Activated CD4-positive, alpha-beta memory T cell treated with anti-CD3 and anti-CD28 coated beads, Interleukin-2, amount 10 ng/mL, durations not matched to agents 7 days and 5 days (primary cell): ENCODE data around the gene ENTREP3. TPM values are rescaled to one million over a fixed set of nuclear protein-coding genes. Genes with fewer than 3 reads are reported as not detected.
"Not testable (repeated sequence)": the region's sequence is repeated elsewhere in the genome, so short reads cannot be mapped to it uniquely, and the experiment has no call there.

Source experiments
- CTCF ChIA-PET: fragments of 350-600 bp; sonication (Branson Sonifier 250); formaldehyde crosslinking; loops from one replicate; lab custom pipeline; 2021; ENCODE audit warnings: antibody characterized with exemption, inconsistent platforms; lab: Charles Lee
- POLR2A ChIA-PET: fragments of 350-600 bp; sonication (Branson Sonifier 250); formaldehyde crosslinking; loops from one replicate; lab custom pipeline; 2021; ENCODE audit warnings: antibody characterized with exemption; lab: Charles Lee
- DNase-seq: peaks from one replicate; pipeline ENCODE4 v3.0.0-alpha.2; 2020
- H3K27ac Mint-ChIP-seq: one replicate; pipeline ENCODE4 v1.8.0; 2021; ENCODE audit warnings: mild to moderate bottlenecking, mixed read lengths
- H3K27me3 Mint-ChIP-seq: one replicate; pipeline ENCODE4 v1.8.0; 2021; ENCODE audit warnings: mixed read lengths
- H3K36me3 Mint-ChIP-seq: one replicate; pipeline ENCODE4 v1.8.0; 2021; ENCODE audit warnings: low read depth, mixed read lengths
- H3K4me1 Mint-ChIP-seq: one replicate; pipeline ENCODE4 v1.8.0; 2021; ENCODE audit warnings: mixed read lengths
- H3K4me3 Mint-ChIP-seq: one replicate; pipeline ENCODE4 v1.8.0; 2021; ENCODE audit warnings: mild to moderate bottlenecking, mixed read lengths
- H3K9me3 Mint-ChIP-seq: one replicate; pipeline ENCODE4 v1.8.0; 2021; ENCODE audit warnings: mixed read lengths
- total RNA-seq, 2 experiments: library from RNA; stranded (reverse); gene quantifications; one replicate each; pipeline ENCODE4 v1.2.3, GENCODE V29; 2021

ENTREP3 gene
- total RNA-seq, 2 experiments from 2014 or later: 26.3 to 27.3 TPM

GRCh38 chr1:155227261-155228095 is 27.8 kb downstream of the ENTREP3 start:
- peaks cover 44% of the 10 kb centered on the region for H3K4me1 Mint-ChIP-seq
- no peaks in the 10 kb centered on the region for H3K27me3 Mint-ChIP-seq
- H3K36me3 Mint-ChIP-seq: peaks cover 17% of the 10 kb centered on the region
- H3K27ac Mint-ChIP-seq: peak overlapping the region; percentile 89
- POLR2A ChIA-PET: interaction anchor here (0.8 to 4.8 kb wide), 20 partner anchors 9 to 901 kb away, joined by 3 to 68 read pairs (median 5); partner anchors contain the start of genes CLK2, KRTCAP2, MTX1 and SCAMP3
- peak; percentile 100 for DNase-seq
- peak overlapping the region; percentile 81 for H3K4me3 Mint-ChIP-seq
- CTCF ChIA-PET: interaction anchor here (1.0 to 3.5 kb wide), 13 partner anchors 14 to 96 kb away, joined by 3 to 22 read pairs (median 10); partner anchors contain the start of genes KRTCAP2, MTX1, THBS3 and TRIM46
- H3K9me3 Mint-ChIP-seq: no peaks in the 10 kb centered on the region

GRCh38 chr1:155226910-155227260 is 28.4 kb downstream of the ENTREP3 start:
- peaks cover 20% of the 10 kb centered on the region for H3K36me3 Mint-ChIP-seq
- POLR2A ChIA-PET: interaction anchor here (0.6 to 4.8 kb wide), 21 partner anchors 9 to 901 kb away, joined by 3 to 68 read pairs (median 4); partner anchors contain the start of genes KRTCAP2, MTX1, SCAMP3 and THBS3
- no peaks in the 10 kb centered on the region for H3K27me3 Mint-ChIP-seq
- peak; percentile 58 for DNase-seq
- no peaks in the 10 kb centered on the region for H3K9me3 Mint-ChIP-seq
- peak overlapping the region; percentile 81 for H3K4me3 Mint-ChIP-seq
- CTCF ChIA-PET: interaction anchor here (0.6 to 3.5 kb wide), 14 partner anchors 15 to 712 kb away, joined by 3 to 22 read pairs (median 8); partner anchors contain the start of genes KRTCAP2, MTX1, THBS3 and TRIM46
- H3K4me1 Mint-ChIP-seq: peaks cover 47% of the 10 kb centered on the region
- peak overlapping the region; percentile 89 for H3K27ac Mint-ChIP-seq

DNA sequence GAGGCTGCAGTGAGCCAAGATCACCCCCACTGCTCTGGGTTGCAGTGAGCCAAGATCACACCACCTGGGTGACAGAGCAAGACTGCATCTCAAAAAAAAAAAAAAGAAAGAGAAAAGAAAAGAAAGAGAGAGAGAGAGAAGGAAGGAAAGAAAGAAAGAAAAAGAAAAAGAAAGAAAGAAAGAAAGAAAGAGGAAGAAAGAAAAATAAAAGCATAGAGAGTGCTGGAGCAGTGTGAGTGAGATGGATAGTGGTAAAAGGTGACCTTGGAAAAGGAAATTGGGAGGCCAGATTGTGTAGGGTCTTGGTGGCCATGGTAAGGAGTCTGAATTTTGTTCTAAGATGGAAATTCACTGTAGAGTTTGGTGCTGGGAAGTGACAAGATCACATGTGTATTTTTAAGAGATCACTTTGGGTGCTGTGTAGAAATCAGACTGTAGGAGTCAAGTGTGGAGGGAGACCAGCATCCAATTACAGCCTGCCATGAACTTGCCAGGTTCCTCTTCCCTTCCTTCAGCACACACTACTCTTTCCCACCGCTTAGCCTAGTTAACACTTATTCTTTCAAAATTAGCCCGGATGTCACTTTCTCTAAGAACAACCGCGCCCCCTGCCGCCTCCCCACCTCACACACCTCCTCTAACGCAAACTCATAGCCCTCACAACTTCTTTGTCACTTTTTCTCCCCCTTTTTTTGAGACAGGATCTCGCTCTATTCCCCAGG is 28.9 kb downstream of the ENTREP3 start:
- DNase-seq: peak; percentile 87
- Mint-ChIP-seq H3K4me1 (peaks cover 47% of the 10 kb centered on the region), H3K9me3 (no peaks in the 10 kb centered on the region), H3K27ac (peak overlapping the region; percentile 89), H3K4me3 (peak overlapping the region; percentile 81), H3K27me3 (no peaks in the 10 kb centered on the region), H3K36me3 (peaks cover 18% of the 10 kb centered on the region)
- ChIA-PET CTCF (interaction anchor here (0.6 to 3.5 kb wide), 14 partner anchors 15 to 712 kb away, joined by 3 to 22 read pairs (median 10); partner anchors contain the start of genes KRTCAP2, MTX1, THBS3 and TRIM46), POLR2A (interaction anchor here (0.6 to 4.8 kb wide), 22 partner anchors 8 to 902 kb away, joined by 3 to 68 read pairs (median 4); partner anchors contain the start of genes KRTCAP2, MTX1, SCAMP3 and THBS3)

- Mint-ChIP-seq H3K36me3 (peaks cover 20% of the 10 kb centered on the region), H3K4me1 (peaks cover 55% of the 10 kb centered on the region)
- H3K27me3 Mint-ChIP-seq: not testable (repeated sequence)
These were observed 29.9 kb downstream of the ENTREP3 start for GRCh38 chr1:155225404-155225759.

DNA sequence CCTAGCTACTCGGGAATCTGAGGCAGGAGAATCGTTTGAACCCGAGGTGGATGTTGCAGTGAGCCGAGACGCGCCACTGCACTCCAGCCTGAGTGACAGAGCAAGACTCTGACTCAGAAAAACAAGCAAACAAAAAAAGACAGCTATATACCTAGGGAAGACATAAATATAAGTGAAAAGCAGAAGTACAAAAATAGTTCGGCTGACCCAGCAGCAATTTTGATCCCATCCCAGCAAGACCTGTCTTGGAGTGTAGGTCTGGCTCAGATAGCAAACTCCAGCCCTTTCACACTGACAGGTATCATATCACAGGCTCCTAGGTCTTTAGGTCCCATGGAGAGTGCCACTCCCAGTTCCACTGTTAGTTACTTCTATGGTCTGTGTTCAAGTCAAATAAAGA is 32.2 kb downstream of the ENTREP3 start:
- H3K9me3 Mint-ChIP-seq: no peaks in the 10 kb centered on the region
- H3K36me3 Mint-ChIP-seq: peaks cover 29% of the 10 kb centered on the region
- peaks cover 67% of the 10 kb centered on the region for H3K4me1 Mint-ChIP-seq
- CTCF ChIA-PET: interaction anchor here (1.8 to 3.1 kb wide), 3 partner anchors 15 to 50 kb away, joined by 4 to 17 read pairs (median 5); partner anchors contain the start of genes KRTCAP2, MTX1 and THBS3
- H3K27me3 Mint-ChIP-seq: no peaks in the 10 kb centered on the region
- H3K4me3 Mint-ChIP-seq: no peak overlapping the region
- peak overlapping the region; percentile 10 for H3K27ac Mint-ChIP-seq
- POLR2A ChIA-PET: interaction anchor here (1.9 to 3.8 kb wide), 2 partner anchors 15 to 30 kb away, joined by 6 to 26 read pairs; partner anchors contain the start of genes MTX1 and THBS3
- no peak for DNase-seq

More at GRCh38 chr1:155225404-155225759, 29.9 kb downstream of the ENTREP3 start:
- H3K9me3 Mint-ChIP-seq, DNase-seq: not testable (repeated sequence)
- ChIA-PET POLR2A (interaction anchor here (1.2 to 4.8 kb wide), 3 partner anchors 17 to 51 kb away, joined by 5 to 58 read pairs (median 26); partner anchors contain the start of genes KRTCAP2, MTX1, THBS3 and TRIM46), CTCF (interaction anchor here (0.8 to 3.5 kb wide), 8 partner anchors 16 to 137 kb away, joined by 3 to 22 read pairs (median 12); partner anchors contain the start of genes KRTCAP2, MTX1 and THBS3)
- H3K4me3 Mint-ChIP-seq: peak overlapping the region; percentile 81
- H3K27ac Mint-ChIP-seq: peak overlapping the region; percentile 89

GRCh38 chr1:155220211-155220965 is 34.9 kb downstream of the ENTREP3 start:
- CTCF ChIA-PET: interaction anchor here (1.0 to 2.2 kb wide), 4 partner anchors 27 to 53 kb away, joined by 3 to 6 read pairs (median 4); no protein-coding TSS in a partner anchor
- peaks cover 57% of the 10 kb centered on the region for H3K4me1 Mint-ChIP-seq
- H3K36me3 Mint-ChIP-seq: peaks cover 40% of the 10 kb centered on the region
- not testable (repeated sequence) for H3K4me3 Mint-ChIP-seq, DNase-seq, H3K9me3 Mint-ChIP-seq, H3K27me3 Mint-ChIP-seq
- H3K27ac Mint-ChIP-seq: peak overlapping the region; percentile 93
- POLR2A ChIA-PET: interaction anchor here (1.0 to 2.5 kb wide), 4 partner anchors 11 to 48 kb away, joined by 3 to 15 read pairs (median 4); partner anchors contain the start of genes KRTCAP2 and MTX1

DNA sequence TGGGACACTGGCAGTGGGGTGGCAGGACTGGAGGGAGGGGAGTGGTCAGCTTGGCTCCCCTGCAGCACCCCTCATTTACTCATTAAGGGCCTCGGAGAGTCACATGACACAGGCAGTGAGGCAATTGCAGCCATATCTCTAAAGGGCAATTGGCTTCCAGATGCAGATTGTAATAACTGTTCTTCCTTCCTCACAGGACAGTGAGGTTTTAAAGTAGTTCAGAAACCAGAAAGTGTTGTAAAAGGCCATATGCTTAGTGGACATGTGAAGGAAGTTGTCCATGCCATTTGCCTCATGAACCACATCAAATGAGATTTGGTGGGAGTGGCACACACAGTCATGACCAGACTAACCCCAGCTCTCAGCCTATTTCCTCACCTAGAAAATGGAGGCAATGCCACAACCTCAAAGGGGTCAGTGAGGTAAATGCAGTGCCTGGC is 35.7 kb downstream of the ENTREP3 start:
- Mint-ChIP-seq H3K27ac (peak overlapping the region; percentile 93), H3K36me3 (peaks cover 43% of the 10 kb centered on the region), H3K9me3 (no peaks in the 10 kb centered on the region), H3K27me3 (no peaks in the 10 kb centered on the region), H3K4me1 (peaks cover 58% of the 10 kb centered on the region), H3K4me3 (no peak overlapping the region)
- ChIA-PET POLR2A (interaction anchor here (1.0 to 2.5 kb wide), 5 partner anchors 10 to 47 kb away, joined by 3 to 15 read pairs (median 3); partner anchors contain the start of genes KRTCAP2 and MTX1), CTCF (interaction anchor here (0.8 to 2.2 kb wide), 4 partner anchors 11 to 45 kb away, joined by 3 to 6 read pairs (median 4); partner anchors contain the start of gene MTX1)
- peak; percentile 50 for DNase-seq

DNA sequence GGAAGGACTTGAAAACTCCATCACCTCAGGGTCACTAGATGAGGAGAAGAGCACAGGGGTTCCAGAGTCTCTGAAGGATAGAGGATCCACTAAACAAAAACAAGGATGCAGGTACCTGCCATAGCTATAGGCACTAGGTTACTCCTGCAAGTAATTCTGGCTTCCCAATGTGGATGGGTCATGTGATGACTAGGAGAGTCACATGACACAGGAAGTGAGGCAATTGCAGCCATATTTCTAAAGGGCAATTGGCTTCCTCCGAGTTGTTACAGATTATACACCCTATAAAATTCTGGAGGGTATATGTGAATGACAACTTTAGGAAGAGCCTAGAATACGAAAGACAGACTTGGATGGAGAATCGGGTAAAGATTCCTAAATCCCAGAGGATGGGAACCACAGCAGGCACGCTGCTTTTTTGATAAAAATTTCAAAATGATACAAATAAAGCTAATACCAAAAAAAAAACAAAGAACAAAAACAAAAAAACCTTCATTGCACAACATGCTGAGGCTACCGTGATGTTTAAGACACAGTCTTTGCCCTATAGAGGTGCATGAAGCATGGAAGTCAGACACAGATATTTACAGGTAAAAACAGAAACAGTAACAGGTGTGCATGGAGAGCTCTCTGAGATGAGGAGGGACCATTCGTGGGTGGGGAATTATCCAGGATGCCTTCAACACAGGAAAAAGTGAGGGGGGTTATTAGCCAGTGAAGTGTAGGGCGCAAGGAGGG is 36.3 kb downstream of the ENTREP3 start:
- Mint-ChIP-seq H3K9me3 (no peaks in the 10 kb centered on the region), H3K36me3 (peaks cover 40% of the 10 kb centered on the region), H3K4me1 (peaks cover 54% of the 10 kb centered on the region), H3K4me3 (no peak overlapping the region), H3K27ac (peak overlapping the region; percentile 93), H3K27me3 (no peaks in the 10 kb centered on the region)
- DNase-seq: peak; percentile 33
- CTCF ChIA-PET: interaction anchor here (0.8 to 2.2 kb wide), 6 partner anchors 11 to 46 kb away, joined by 3 to 6 read pairs (median 5); partner anchors contain the start of genes KRTCAP2 and MTX1
- POLR2A ChIA-PET: interaction anchor here (0.7 to 2.5 kb wide), 9 partner anchors 8 to 46 kb away, joined by 3 to 15 read pairs (median 3); partner anchors contain the start of genes KRTCAP2, MTX1, THBS3 and TRIM46

DNA sequence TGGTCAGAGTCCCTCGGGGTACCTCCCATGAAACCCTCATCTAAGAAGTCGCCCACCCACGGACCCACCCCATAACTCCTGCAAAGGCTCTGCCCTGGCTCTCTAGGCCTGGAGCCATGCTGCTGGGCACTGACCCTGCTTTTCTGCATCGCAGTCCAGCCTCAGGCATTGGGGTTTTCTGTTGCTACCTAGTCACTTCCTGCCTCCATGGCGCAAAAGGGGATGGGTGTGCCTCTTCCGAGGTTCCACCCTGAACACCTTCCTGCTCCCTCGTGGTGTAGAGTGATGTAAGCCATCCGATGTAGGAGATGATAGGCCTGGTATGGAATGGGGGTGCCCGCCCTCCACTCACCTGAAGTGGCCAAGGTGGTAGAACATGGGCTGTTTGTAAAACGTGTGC is 40.6 kb downstream of the ENTREP3 start:
- H3K9me3 Mint-ChIP-seq, DNase-seq, CTCF ChIA-PET, H3K27me3 Mint-ChIP-seq: not testable (repeated sequence)
- POLR2A ChIA-PET: interaction anchor here (1.2 to 1.5 kb wide), 2 partner anchors 8 to 29 kb away, joined by 4 read pairs; no protein-coding TSS in a partner anchor
- H3K27ac Mint-ChIP-seq: peak overlapping the region; percentile 97
- peaks cover 41% of the 10 kb centered on the region for H3K36me3 Mint-ChIP-seq
- peak overlapping the region; percentile 38 for H3K4me3 Mint-ChIP-seq
- H3K4me1 Mint-ChIP-seq: peaks cover 47% of the 10 kb centered on the region

DNA sequence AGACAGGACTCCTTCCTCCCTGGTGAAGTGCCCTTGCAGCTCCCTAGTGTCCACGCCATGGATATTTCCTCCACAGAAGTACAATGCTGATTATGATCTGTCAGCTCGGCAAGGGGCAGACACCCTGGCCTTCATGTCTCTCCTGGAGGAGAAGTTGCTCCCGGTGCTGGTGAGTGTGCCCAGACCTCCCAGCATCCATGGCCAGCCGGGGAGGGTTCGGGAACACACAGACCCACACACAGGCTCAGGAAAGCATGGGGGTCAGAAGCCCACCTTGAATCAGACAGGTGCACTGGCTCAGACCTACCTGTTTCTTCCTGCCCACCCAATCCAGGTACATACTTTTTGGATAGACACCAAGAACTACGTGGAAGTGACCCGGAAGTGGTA is 43.2 kb downstream of the ENTREP3 start:
- POLR2A ChIA-PET: interaction anchor here (0.9 kb wide), 1 partner anchor 12 kb away, joined by 3 read pairs; no protein-coding TSS in a partner anchor
- H3K27ac Mint-ChIP-seq, H3K4me3 Mint-ChIP-seq, H3K27me3 Mint-ChIP-seq, H3K9me3 Mint-ChIP-seq, CTCF ChIA-PET, DNase-seq: not testable (repeated sequence)
- H3K4me1 Mint-ChIP-seq: peaks cover 49% of the 10 kb centered on the region
- peaks cover 31% of the 10 kb centered on the region for H3K36me3 Mint-ChIP-seq
